Lung (tissue), 12 donors: ENCODE measurements around the gene AAGAB. TPM values are rescaled to one million over a fixed set of nuclear protein-coding genes. Genes with fewer than 3 reads are reported as not detected.

ENCODE experiments used
- ATAC-seq: fragments of 200-7000 bp; cut with Tn5 transposase; one replicate; pipeline ENCODE4 v1.9.1; 2020; ENCODE audit warnings: moderate number of reproducible peaks; ENCODE audit not compliant: insufficient read depth, low FRiP score
- DNase-seq, 3 donors: peaks; one replicate each; pipeline ENCODE4 v3.0.0-alpha.2; 2013 to 2017
- H3K27ac ChIP-seq, 2 donors: one replicate each; pipeline ENCODE4 v1.5.1; 2013; ENCODE audit warnings: mild to moderate bottlenecking in 2 of 2, moderate library complexity in 2 of 2, control low read depth in 1 of 2, inconsistent platforms in 1 of 2, low read depth in 1 of 2, low read length in 1 of 2
- H3K27me3 ChIP-seq, 3 donors: one replicate each; pipeline ENCODE4 v1.5.1; 2013; ENCODE audit warnings: low read length in 2 of 3; ENCODE audit not compliant: control insufficient read depth in 3 of 3, insufficient read depth in 3 of 3
- H3K36me3 ChIP-seq, 4 donors: one replicate each; pipeline ENCODE4 v1.5.1; 2013; ENCODE audit warnings: low read length in 4 of 4, mild to moderate bottlenecking in 1 of 4, moderate library complexity in 1 of 4; ENCODE audit not compliant: control insufficient read depth in 4 of 4, insufficient read depth in 4 of 4
- H3K4me1 ChIP-seq, 5 donors: one replicate each; pipeline ENCODE4 v1.5.1; 2013; ENCODE audit warnings: low read length in 5 of 5, mild to moderate bottlenecking in 2 of 5, moderate library complexity in 1 of 5; ENCODE audit not compliant: control insufficient read depth in 5 of 5, insufficient read depth in 5 of 5
- H3K4me3 ChIP-seq: one replicate; pipeline ENCODE4 v1.5.1; 2013; ENCODE audit warnings: mild to moderate bottlenecking, control low read depth, moderate library complexity
- H3K9ac ChIP-seq, 2 donors: one replicate each; pipeline ENCODE4 v1.5.1; 2013; ENCODE audit warnings: low read length in 2 of 2, control low read depth in 1 of 2; ENCODE audit not compliant: insufficient read depth in 1 of 2
- H3K9me3 ChIP-seq, 4 donors: one replicate each; pipeline ENCODE4 v1.5.1; 2013; ENCODE audit warnings: low read length in 3 of 4, mild to moderate bottlenecking in 1 of 4, moderate library complexity in 1 of 4; ENCODE audit not compliant: control insufficient read depth in 4 of 4, insufficient read depth in 3 of 4
- CTCF ChIP-seq: IDR thresholded peaks from 2 replicates; pipeline ENCODE4 v1.5.1; 2012; ENCODE audit warnings: mild to moderate bottlenecking; ENCODE audit errors: control extremely low read depth, extremely low read depth
- WGBS, 2 donors: extraction: QIAGEN DNeasy Blood & Tissue Kit; methylation state at CpG; one replicate each; pipeline ENCODE4 v1.1.7; 2013; 5-methylcytosine and 5-hydroxymethylcytosine counted together
- polyA plus RNA-seq, 2 donors: library from polyadenylated mRNA; stranded (reverse); fragments of 200-250 nt; gene quantifications; one replicate each; pipeline ENCODE4 v1.2.1, GENCODE V29; 2013
- total RNA-seq, 2 donors: library from RNA; depleted of rRNA in 1 of 2; stranded (reverse); fragments of >200 nt in 1 of 2; gene quantifications; one replicate each; pipeline ENCODE4 v1.2.1, GENCODE V29; 2014 to 2021
- donor health status: control.
- donor health status: control.
- donor health status: Bipolar disorder and iron deficiency.
- donor health status: healthy.
- donor health status: DM: yes; HTN: yes; CAD: no.

The AAGAB gene
- total and polyA plus RNA-seq, 4 donors: 11.5 to 34.5 (median 26.4) TPM

DNA sequence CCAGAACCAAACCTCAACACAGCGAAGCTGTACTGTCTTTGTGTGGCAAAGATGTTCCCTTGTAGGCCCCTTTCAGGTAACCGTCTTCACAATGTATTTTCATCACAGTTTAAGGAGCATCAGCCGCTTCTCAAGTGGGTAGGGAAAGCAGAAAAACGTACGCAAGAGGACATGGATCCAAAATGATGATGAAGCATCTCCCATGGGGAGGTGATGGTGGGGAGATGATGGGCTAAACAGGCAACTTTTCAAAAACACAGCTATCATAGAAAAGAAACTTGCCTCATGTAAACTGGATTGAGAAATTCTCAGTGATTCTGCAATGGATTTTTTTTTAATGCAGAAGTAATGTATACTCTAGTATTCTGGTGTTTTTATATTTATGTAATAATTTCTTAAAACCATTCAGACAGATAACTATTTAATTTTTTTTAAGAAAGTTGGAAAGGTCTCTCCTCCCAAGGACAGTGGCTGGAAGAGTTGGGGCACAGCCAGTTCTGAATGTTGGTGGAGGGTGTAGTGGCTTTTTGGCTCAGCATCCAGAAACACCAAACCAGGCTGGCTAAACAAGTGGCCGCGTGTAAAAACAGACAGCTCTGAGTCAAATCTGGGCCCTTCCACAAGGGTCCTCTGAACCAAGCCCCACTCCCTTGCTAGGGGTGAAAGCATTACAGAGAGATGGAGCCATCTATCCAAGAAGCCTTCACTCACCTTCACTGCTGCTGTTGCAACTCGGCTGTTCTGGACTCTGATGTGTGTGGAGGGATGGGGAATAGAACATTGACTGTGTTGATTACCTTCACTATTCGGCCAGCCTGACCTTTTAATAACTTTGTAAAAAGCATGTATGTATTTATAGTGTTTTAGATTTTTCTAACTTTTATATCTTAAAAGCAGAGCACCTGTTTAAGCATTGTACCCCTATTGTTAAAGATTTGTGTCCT lies 60.0 kb downstream of the AAGAB start:
- Histone ChIP-seq H3K27ac (peak overlapping the region in 1 of 2 donors; percentile 43), H3K9ac (no peak overlapping the region), H3K4me1 (peaks cover 0 to 26% (median 11%) of the 10 kb centered on the region in 5 donors), H3K27me3 (no peaks in the 10 kb centered on the region), H3K4me3 (no peak overlapping the region), H3K36me3 (peaks cover 2 to 21% (median 16%) of the 10 kb centered on the region in 4 donors), H3K9me3 (no peaks in the 10 kb centered on the region)
- ATAC-seq: no peak
- DNase-seq: no peak
- 88 to 90% methylated on average over 9 of the region's 9 CpGs for WGBS, 2 donors
- no peak for TF ChIP-seq CTCF

- H3K9ac ChIP-seq: no peak overlapping the region
- H3K27ac ChIP-seq: peak overlapping the region in 1 of 2 donors; percentile 43
Observed at GRCh38 chr15:67193223-67193990, 61.1 kb downstream of the AAGAB start.

DNA sequence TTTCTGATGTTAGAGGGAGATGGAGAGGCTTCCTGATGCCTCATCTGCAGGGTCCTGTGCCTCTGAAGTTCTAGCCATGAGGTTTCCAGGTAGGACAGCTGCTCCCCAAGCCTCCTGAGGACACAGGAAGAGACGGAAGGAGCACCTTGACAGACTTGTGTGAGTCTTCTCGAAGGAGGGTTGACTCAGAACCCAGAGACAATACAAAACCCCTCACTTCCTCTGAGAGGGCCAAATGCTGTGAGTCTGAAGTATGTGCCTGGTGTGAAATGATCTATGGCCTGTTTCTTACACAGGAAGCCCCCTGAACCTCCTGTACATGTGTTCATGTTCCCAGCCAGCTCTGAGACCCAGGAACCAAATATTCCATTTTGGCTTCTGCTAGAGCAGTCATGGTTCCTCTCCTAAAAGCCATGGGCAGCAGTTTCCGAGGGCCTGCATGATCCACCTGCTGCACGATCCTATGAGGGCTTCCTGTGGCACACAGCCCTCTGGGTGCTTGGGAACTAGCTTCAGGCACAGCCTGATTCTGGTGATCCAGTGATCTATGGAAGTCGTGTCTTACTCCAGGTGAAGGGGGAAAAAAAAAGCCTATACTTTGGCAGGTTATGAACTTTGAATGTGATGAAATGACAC lies 62.2 kb downstream of the AAGAB start:
- no peaks in the 10 kb centered on the region for H3K9me3 ChIP-seq
- no peak overlapping the region for H3K9ac ChIP-seq
- H3K4me1 ChIP-seq: peaks cover 0 to 42% (median 16%) of the 10 kb centered on the region in 5 donors
- no peak for TF ChIP-seq CTCF
- 86 to 87% methylated on average over 5 of the region's 5 CpGs for WGBS, 2 donors
- DNase-seq (no peak), ATAC-seq (no peak)
- no peak overlapping the region for H3K4me3 ChIP-seq
- H3K27ac ChIP-seq: no peak overlapping the region
- H3K27me3 ChIP-seq: no peaks in the 10 kb centered on the region
- peaks cover 2 to 29% (median 23%) of the 10 kb centered on the region in 4 donors for H3K36me3 ChIP-seq

More at GRCh38 chr15:67193223-67193990, 61.1 kb downstream of the AAGAB start:
- ATAC-seq (no peak), DNase-seq (peak in 2 of 3 donors; percentile 44 to 57)
- peaks cover 0 to 33% (median 16%) of the 10 kb centered on the region in 5 donors for H3K4me1 ChIP-seq
- no peak overlapping the region for H3K4me3 ChIP-seq
- no peak for TF ChIP-seq CTCF
- peaks cover 2 to 23% (median 19%) of the 10 kb centered on the region in 4 donors for H3K36me3 ChIP-seq
- 77 to 91% methylated on average over 12 of the region's 12 CpGs for WGBS, 2 donors
- no peaks in the 10 kb centered on the region for H3K27me3 ChIP-seq
- H3K9me3 ChIP-seq: no peaks in the 10 kb centered on the region
